A204.1 (cell line): Measurements from ENCODE around the gene BEST1.
"Not testable (repeated sequence)": the region's sequence is repeated elsewhere in the genome, so short reads cannot be mapped to it uniquely, and the experiment has no call there.

ENCODE experiments used
- FAIRE-seq: peaks from 2 replicates; lab custom pipeline; 2012; peaks lifted over from hg19 to GRCh38; lab: Jason Lieb, UNC

Gene BEST1

GRCh38 chr11:61964666-61965271 is 14.6 kb downstream of the BEST1 start:
- not testable (repeated sequence) for FAIRE-seq

- no peak for FAIRE-seq
These were observed 16.6 kb downstream of the BEST1 start for GRCh38 chr11:61966734-61967115.

GRCh38 chr11:61967116-61967923 is 17.2 kb downstream of the BEST1 start, which contains the start of gene FTH1:
Gene FTH1, minus strand, starts transcription at chr11:61967634. Its CDS starts 209 bp downstream, at chr11:61967425.
- FAIRE-seq: no peak

GRCh38 chr11:61967924-61968757 is 18.0 kb downstream of the BEST1 start:
- no peak for FAIRE-seq

GRCh38 chr11:61968758-61969390 is 18.7 kb downstream of the BEST1 start:
- no peak for FAIRE-seq

- no peak for FAIRE-seq
These were observed 19.2 kb downstream of the BEST1 start for GRCh38 chr11:61969391-61969758.

- FAIRE-seq: no peak
These were observed 19.9 kb downstream of the BEST1 start for GRCh38 chr11:61969838-61970662.

- FAIRE-seq: no peak
These were observed 21.3 kb downstream of the BEST1 start for GRCh38 chr11:61971248-61972111.

- no peak for FAIRE-seq
These were observed 22.0 kb downstream of the BEST1 start for GRCh38 chr11:61972112-61972671.

- FAIRE-seq: no peak
These were observed 22.7 kb downstream of the BEST1 start for GRCh38 chr11:61972672-61973475.

- no peak for FAIRE-seq
These were observed 23.5 kb downstream of the BEST1 start for GRCh38 chr11:61973476-61974162.

GRCh38 chr11:61974766-61975631 is 24.8 kb downstream of the BEST1 start:
- no peak for FAIRE-seq

- no peak for FAIRE-seq
These were observed 25.7 kb downstream of the BEST1 start for GRCh38 chr11:61975638-61976419.

GRCh38 chr11:61976420-61976800 is 26.3 kb downstream of the BEST1 start:
- FAIRE-seq: no peak

- no peak for FAIRE-seq
These were observed 26.8 kb downstream of the BEST1 start for GRCh38 chr11:61976813-61977475.
